A549 treated with AZD9567 at 1 μM for 4 hours (cell line): ENCODE data around the gene AKIRIN2. TPM values are rescaled to one million over a fixed set of nuclear protein-coding genes. Genes with fewer than 3 reads are reported as not detected.

Experiments
- total RNA-seq: library from RNA; stranded (reverse); fragments of 200-300 nt; extraction: Qiagen RNA extraction; gene quantifications from 5 replicates; pipeline ENCODE4 v1.2.3, GENCODE V29; 2022; ENCODE audit not compliant: insufficient read depth

The AKIRIN2 gene
- total RNA-seq = 24.0 to 34.3 TPM (median 31.3 TPM) in 5 replicates

DNA sequence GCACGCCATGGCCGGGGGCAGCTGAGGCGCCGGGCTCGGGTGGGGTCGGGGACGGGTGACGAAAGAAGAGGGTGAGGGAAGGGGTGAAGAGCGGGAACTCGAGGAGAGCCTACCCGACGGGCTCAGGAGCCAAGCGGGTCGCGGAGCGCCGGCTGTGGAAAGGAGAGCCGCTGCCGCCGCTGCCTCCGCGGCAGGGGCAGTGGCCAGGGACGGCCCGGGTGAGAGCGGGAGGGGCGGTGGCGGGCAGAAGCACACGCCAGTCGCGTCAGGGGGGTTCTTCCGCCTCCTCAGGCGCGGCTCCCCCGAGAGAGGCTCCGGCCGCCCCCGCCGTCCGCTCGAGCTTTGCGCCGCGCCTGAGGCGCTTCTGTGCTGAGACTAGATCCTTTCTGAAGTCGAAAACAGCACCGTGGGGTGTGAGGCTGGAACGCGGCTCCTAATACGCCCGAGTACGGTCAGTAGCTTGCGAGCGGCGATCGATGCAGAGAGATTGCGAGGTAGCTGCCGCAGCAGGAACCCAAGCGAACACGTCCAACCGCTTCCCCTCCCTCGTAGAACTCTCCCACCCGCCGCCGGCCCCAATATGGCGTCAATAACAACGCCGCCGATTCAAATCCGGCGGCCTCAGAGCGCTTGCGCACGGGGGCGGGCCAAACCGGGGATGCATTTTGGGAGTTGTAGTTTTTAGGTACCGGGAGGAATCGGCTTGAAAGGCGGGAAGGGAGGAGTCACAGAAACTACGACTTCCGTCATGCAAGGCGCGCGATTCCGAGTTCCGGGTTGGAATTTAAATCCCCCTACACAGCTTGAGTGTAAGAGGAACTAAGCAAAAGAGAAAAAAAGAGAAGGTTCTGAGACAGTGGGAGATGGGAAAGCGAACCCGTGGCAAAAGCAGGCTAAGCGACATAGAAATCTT is at the start of gene AKIRIN2:
TSS of gene AKIRIN2 (minus strand) at position 558 of the 913 bp plus-strand sequence. CDS start at position 9, 549 bp downstream.

Other genes starting within 250 kb of the AKIRIN2 start
- 7.3 to 10.0 TPM (median 9.1 TPM) in 5 replicates for gene SLC35A1, start 229.3 kb downstream of the AKIRIN2 start, total RNA-seq
- gene RARS2, start 112.2 kb downstream of the AKIRIN2 start, total RNA-seq = 19.8 to 23.1 TPM (median 20.9 TPM) in 5 replicates
- 16.1 to 18.0 TPM (median 16.9 TPM) in 5 replicates for gene ORC3, start 112.1 kb downstream of the AKIRIN2 start, total RNA-seq